ENCODE data around the gene TMEM9B. TPM values are rescaled to one million over a fixed set of nuclear protein-coding genes. Genes with fewer than 3 reads are reported as not detected.

The TMEM9B gene
- total RNA-seq, 1 experiment from 2014 or later, result 30.0 TPM

DNA sequence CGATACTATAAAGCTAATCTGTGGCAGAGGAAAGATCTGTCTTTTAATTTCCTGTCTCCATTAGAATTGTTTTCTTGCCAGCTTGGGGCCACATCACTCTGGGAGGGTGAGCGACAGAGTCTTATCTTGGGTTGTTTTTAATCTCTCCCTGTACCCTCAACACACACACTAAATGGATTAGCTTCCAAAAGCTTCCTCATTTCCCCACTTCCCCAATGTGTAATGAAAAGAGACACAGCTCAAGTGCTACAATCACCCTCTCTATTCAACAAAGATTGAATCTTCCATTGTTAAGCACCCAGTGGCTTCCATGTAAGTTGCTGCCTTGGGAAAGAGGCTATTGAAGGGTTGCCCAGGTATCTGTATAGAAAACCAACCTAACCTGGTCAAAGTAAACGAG, 15.4 kb downstream of the TMEM9B start:
- H3K4me1 Mint-ChIP-seq (ENCODE audit: insufficient read depth, unreplicated experiment), result no peaks in the 10 kb centered on the region
- BruUV-seq (replicated peaks), result no TSS peak
- H3K36me3 Mint-ChIP-seq (ENCODE audit: insufficient read depth, unreplicated experiment), result peaks cover 52% of the 10 kb centered on the region
- DNase-seq (ENCODE audit: unreplicated experiment), result no peak
- ChIA-PET POLR2A (interaction anchor here (1.1 kb wide), 1 partner anchor 267 kb away, joined by 4 read pairs; the partner anchor contains the start of genes RPL27A and TRIM66), CTCF (interaction anchor here (0.7 to 3.7 kb wide), 6 partner anchors 9 to 191 kb away, joined by 3 to 45 read pairs (median 4); no protein-coding TSS in a partner anchor)
- H3K27me3 Mint-ChIP-seq (ENCODE audit: insufficient read depth, unreplicated experiment), result no peaks in the 10 kb centered on the region
- H3K27ac Mint-ChIP-seq (ENCODE audit: low read depth, unreplicated experiment), result no peak overlapping the region
- intact Hi-C loops (cut with micrococcal nuclease), result no loop called here
- H3K9me3 Mint-ChIP-seq (ENCODE audit: unreplicated experiment), result no peaks in the 10 kb centered on the region
- H3K4me3 Mint-ChIP-seq (ENCODE audit: unreplicated experiment), result no peak overlapping the region
- TF ChIP-seq, protein P1, sequence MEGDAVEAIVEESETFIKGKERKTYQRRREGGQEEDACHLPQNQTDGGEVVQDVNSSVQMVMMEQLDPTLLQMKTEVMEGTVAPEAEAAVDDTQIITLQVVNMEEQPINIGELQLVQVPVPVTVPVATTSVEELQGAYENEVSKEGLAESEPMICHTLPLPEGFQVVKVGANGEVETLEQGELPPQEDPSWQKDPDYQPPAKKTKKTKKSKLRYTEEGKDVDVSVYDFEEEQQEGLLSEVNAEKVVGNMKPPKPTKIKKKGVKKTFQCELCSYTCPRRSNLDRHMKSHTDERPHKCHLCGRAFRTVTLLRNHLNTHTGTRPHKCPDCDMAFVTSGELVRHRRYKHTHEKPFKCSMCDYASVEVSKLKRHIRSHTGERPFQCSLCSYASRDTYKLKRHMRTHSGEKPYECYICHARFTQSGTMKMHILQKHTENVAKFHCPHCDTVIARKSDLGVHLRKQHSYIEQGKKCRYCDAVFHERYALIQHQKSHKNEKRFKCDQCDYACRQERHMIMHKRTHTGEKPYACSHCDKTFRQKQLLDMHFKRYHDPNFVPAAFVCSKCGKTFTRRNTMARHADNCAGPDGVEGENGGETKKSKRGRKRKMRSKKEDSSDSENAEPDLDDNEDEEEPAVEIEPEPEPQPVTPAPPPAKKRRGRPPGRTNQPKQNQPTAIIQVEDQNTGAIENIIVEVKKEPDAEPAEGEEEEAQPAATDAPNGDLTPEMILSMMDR (IDR thresholded peaks at IDR 0.05; ENCODE audit: unreplicated experiment), result no peak

DNA sequence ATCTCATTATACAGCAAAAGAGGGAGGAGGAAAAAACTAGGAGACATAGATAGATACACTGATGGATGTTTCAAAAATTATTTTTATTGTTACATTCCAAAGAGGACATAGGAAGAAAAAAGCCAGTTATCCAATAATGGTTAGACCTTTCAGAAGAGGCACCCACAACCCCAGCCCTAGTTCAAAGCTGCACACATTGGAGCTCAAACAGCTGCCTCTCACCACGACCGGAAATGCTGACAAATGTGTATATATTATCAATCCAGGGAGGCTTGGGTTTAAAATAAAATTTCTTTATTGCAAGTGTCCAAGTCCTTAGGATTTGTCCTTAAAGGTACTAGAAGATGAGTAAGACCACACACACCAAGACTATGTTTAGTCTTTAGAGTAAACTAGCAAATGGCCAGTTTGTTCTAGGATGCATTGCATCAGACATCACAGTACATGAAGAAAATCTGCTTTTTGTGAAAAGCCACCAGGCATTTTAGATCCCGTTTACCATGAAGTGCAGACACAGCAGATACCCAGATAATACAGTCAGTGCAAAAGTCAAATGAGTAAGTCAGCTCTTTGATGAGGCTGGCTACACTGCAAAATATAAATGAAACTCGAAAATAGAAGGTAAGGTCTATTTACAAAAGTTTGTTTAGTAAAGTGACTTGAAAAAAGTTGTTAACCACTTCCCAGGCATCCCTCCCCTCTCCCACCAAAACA, 16.9 kb downstream of the TMEM9B start:
- H3K4me3 Mint-ChIP-seq (ENCODE audit: unreplicated experiment), result no peak overlapping the region
- DNase-seq (ENCODE audit: unreplicated experiment), result no peak
- ChIA-PET POLR2A (interaction anchor here (1.4 kb wide), 1 partner anchor 12 kb away, joined by 3 read pairs; no protein-coding TSS in a partner anchor), CTCF (interaction anchor here (0.7 to 2.1 kb wide), 6 partner anchors 10 to 66 kb away, joined by 3 to 6 read pairs (median 4); no protein-coding TSS in a partner anchor)
- TF ChIP-seq, protein P1 (IDR thresholded peaks at IDR 0.05; ENCODE audit: unreplicated experiment), result no peak
- no peaks in the 10 kb centered on the region for H3K4me1 Mint-ChIP-seq (ENCODE audit: insufficient read depth, unreplicated experiment)
- intact Hi-C loops (cut with micrococcal nuclease), result no loop called here
- TSS peak; percentile 60 for BruUV-seq (replicated peaks)
- no peaks in the 10 kb centered on the region for H3K9me3 Mint-ChIP-seq (ENCODE audit: unreplicated experiment)
- no peaks in the 10 kb centered on the region for H3K27me3 Mint-ChIP-seq (ENCODE audit: insufficient read depth, unreplicated experiment)
- peaks cover 37% of the 10 kb centered on the region for H3K36me3 Mint-ChIP-seq (ENCODE audit: insufficient read depth, unreplicated experiment)
- H3K27ac Mint-ChIP-seq (ENCODE audit: low read depth, unreplicated experiment), result no peak overlapping the region

DNA sequence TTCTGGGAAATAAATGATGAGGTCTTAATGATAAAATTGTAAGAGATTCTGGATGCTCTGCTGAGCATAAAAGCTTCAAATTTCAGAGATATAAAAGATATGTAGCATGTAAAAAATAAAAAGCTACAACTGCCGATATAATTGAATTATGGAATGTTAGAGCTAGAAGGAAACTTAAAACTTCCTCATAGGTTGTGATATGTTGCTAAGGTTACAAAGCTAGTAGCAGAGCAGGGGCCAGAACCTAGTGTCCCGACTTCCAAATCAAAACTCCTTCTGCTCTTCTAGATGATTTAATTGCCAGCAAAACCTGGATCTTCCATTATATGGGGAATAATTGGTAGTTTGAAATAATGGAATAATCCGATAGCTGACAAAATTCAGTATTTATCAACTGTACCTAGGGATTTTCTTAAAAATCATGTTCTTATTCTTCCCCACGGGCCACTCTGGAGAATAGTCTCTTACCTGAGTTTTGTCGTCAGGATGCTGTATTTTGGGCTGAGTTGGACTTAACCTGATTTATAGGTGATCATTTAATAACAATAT, 21.6 kb downstream of the TMEM9B start, which contains the start of gene ASCL3:
TSS of gene ASCL3 (minus strand) at position 499 of the 549 bp plus-strand sequence. CDS start 4,855 bp downstream, outside the sequence.
- CTCF ChIA-PET, result interaction anchor here (0.5 to 1.3 kb wide), 5 partner anchors 17 to 497 kb away, joined by 3 to 7 read pairs (median 3); no protein-coding TSS in a partner anchor
- peaks cover 15% of the 10 kb centered on the region for H3K27me3 Mint-ChIP-seq (ENCODE audit: insufficient read depth, unreplicated experiment)
- H3K36me3 Mint-ChIP-seq (ENCODE audit: insufficient read depth, unreplicated experiment), result peaks cover 10% of the 10 kb centered on the region
- no peak for DNase-seq (ENCODE audit: unreplicated experiment)
- BruUV-seq (replicated peaks), result no TSS peak
- no peak within 1 kb of the TSS for H3K27ac Mint-ChIP-seq (ENCODE audit: low read depth, unreplicated experiment)
- no peak within 1 kb of the TSS for H3K4me3 Mint-ChIP-seq (ENCODE audit: unreplicated experiment)
- H3K9me3 Mint-ChIP-seq (ENCODE audit: unreplicated experiment), result no peaks in the 10 kb centered on the region
- H3K4me1 Mint-ChIP-seq (ENCODE audit: insufficient read depth, unreplicated experiment), result no peaks in the 10 kb centered on the region
- intact Hi-C loops (cut with micrococcal nuclease), result no loop called here
- TF ChIP-seq, protein P1 (IDR thresholded peaks at IDR 0.05; ENCODE audit: unreplicated experiment), result no peak
- POLR2A ChIA-PET, result interaction anchor here (1.2 kb wide), 1 partner anchor 14 kb away, joined by 4 read pairs; no protein-coding TSS in a partner anchor

Measured in MCF 10A (cell line).